Measurements from ENCODE around the gene LBH.

GRCh38 chr2:30237239-30237965 is 6.1 kb downstream of the LBH start:
- TF ChIP-seq CTCF (IDR thresholded peaks at IDR 0.05) (no peak), POLR2A (IDR thresholded peaks at IDR 0.05) (no peak)

Measured in lower leg skin (tissue), 3 donors.